GM19452 (cell line): ENCODE measurements around the gene MAML1.

Experiments used
- ATAC-seq: cut with Tn5 transposase; IDR thresholded peaks from one replicate; pipeline ENCODE4 v1.9.1; 2021; ENCODE audit not compliant: unreplicated experiment

Gene MAML1

GRCh38 chr5:179819296-179820126 lies 86.9 kb downstream of the MAML1 start:
- peak; percentile 18 for ATAC-seq

- ATAC-seq: no peak
Observed at GRCh38 chr5:179820127-179820482, 87.5 kb downstream of the MAML1 start.

GRCh38 chr5:179820483-179821297 lies 88.1 kb downstream of the MAML1 start, which contains the start of gene SQSTM1:
SQSTM1 (plus strand) TSS chr5:179820905; CDS start chr5:179820937, 32 bp downstream.
- ATAC-seq: peak; percentile 41

GRCh38 chr5:179821298-179822058 lies 88.9 kb downstream of the MAML1 start:
- ATAC-seq: peak; percentile 38

GRCh38 chr5:179822059-179822432 lies 89.4 kb downstream of the MAML1 start:
- no peak for ATAC-seq

GRCh38 chr5:179822444-179822990 lies 89.9 kb downstream of the MAML1 start:
- ATAC-seq: no peak

GRCh38 chr5:179823937-179824744 lies 91.5 kb downstream of the MAML1 start:
- ATAC-seq: no peak

GRCh38 chr5:179824745-179825112 lies 92.1 kb downstream of the MAML1 start:
- ATAC-seq: no peak

- ATAC-seq: no peak
Observed at GRCh38 chr5:179825655-179826182, 93.1 kb downstream of the MAML1 start.
